Peyer's patch (tissue), 4 donors: Measurements from ENCODE around the gene TMSB10. TPM values are rescaled to one million over a fixed set of nuclear protein-coding genes. Genes with fewer than 3 reads are reported as not detected.

Source experiments
- DNase-seq, 3 donors: peaks; one replicate each; pipeline ENCODE4 v3.0.0-alpha.2; 2017 to 2019
- H3K27ac ChIP-seq, 4 donors: fragments of 200-600 bp; sonication (generic); one replicate each; pipeline ENCODE4 v1.5.1; 2016 to 2019
- H3K27me3 ChIP-seq, 2 donors: fragments of 200-600 bp; sonication (generic); one replicate each; pipeline ENCODE4 v1.5.1; 2019
- H3K36me3 ChIP-seq, 3 donors: fragments of 200-600 bp; sonication (generic); one replicate each; pipeline ENCODE4 v1.5.1; 2016 to 2019
- H3K4me1 ChIP-seq, 4 donors: fragments of 200-600 bp; sonication (generic); one replicate each; pipeline ENCODE4 v1.5.1; 2016 to 2019
- H3K4me3 ChIP-seq, 4 donors: fragments of 200-600 bp; sonication (generic); 1 replicate in 3 of 4; 2 replicates in 1 of 4; pipeline ENCODE4 v1.5.1; 2016 to 2019; ENCODE audit warnings: mild to moderate bottlenecking in 1 of 4
- H3K9me3 ChIP-seq, 4 donors: fragments of 200-600 bp; sonication (generic); one replicate each; pipeline ENCODE4 v1.5.1; 2016 to 2019; ENCODE audit warnings: mild to moderate bottlenecking in 1 of 4
- POLR2A ChIP-seq, 2 donors: fragments of 450-650 bp; IDR thresholded peaks; one replicate each; pipeline ENCODE4 v1.5.1; 2017; ENCODE audit warnings: antibody characterized with exemption in 2 of 2, mild to moderate bottlenecking in 2 of 2, moderate library complexity in 2 of 2
- total RNA-seq, 4 donors: library from RNA; depleted of rRNA; stranded (reverse); fragments of >200 nt; gene quantifications; one replicate each; pipeline ENCODE4 v1.1.0, GENCODE V29; 2016
- TF ChIP-seq, protein P1 (sequence below), 6 experiments: fragments of 450-650 bp in 4 of 6; fragments of 200-600 bp in 2 of 6; sonication (generic) in 1 of 6; IDR thresholded peaks; one replicate each; pipeline ENCODE4 v1.5.1; 2017 to 2019; ENCODE audit warnings: antibody characterized with exemption in 6 of 6, mild to moderate bottlenecking in 3 of 6, moderate library complexity in 1 of 6

Gene TMSB10
- total RNA-seq, 4 donors from 2014 or later: 3,771 to 5,073 (median 4,495) TPM

GRCh38 chr2:84886791-84887190, 18.7 kb upstream of the TMSB10 start:
- no peak overlapping the region for H3K27ac ChIP-seq
- no peak overlapping the region for H3K4me3 ChIP-seq
- peak in 1 of 3 donors; percentile 8 for DNase-seq
- no peaks in the 10 kb centered on the region for H3K9me3 ChIP-seq
- H3K36me3 ChIP-seq: no peaks in the 10 kb centered on the region
- no peaks in the 10 kb centered on the region for H3K27me3 ChIP-seq
- TF ChIP-seq, protein P1, sequence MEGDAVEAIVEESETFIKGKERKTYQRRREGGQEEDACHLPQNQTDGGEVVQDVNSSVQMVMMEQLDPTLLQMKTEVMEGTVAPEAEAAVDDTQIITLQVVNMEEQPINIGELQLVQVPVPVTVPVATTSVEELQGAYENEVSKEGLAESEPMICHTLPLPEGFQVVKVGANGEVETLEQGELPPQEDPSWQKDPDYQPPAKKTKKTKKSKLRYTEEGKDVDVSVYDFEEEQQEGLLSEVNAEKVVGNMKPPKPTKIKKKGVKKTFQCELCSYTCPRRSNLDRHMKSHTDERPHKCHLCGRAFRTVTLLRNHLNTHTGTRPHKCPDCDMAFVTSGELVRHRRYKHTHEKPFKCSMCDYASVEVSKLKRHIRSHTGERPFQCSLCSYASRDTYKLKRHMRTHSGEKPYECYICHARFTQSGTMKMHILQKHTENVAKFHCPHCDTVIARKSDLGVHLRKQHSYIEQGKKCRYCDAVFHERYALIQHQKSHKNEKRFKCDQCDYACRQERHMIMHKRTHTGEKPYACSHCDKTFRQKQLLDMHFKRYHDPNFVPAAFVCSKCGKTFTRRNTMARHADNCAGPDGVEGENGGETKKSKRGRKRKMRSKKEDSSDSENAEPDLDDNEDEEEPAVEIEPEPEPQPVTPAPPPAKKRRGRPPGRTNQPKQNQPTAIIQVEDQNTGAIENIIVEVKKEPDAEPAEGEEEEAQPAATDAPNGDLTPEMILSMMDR (IDR thresholded peaks at IDR 0.05): no peak
- TF ChIP-seq POLR2A (IDR thresholded peaks at IDR 0.05): no peak
- H3K4me1 ChIP-seq: peaks cover 0 to 9% (median 3%) of the 10 kb centered on the region in 4 donors

DNA sequence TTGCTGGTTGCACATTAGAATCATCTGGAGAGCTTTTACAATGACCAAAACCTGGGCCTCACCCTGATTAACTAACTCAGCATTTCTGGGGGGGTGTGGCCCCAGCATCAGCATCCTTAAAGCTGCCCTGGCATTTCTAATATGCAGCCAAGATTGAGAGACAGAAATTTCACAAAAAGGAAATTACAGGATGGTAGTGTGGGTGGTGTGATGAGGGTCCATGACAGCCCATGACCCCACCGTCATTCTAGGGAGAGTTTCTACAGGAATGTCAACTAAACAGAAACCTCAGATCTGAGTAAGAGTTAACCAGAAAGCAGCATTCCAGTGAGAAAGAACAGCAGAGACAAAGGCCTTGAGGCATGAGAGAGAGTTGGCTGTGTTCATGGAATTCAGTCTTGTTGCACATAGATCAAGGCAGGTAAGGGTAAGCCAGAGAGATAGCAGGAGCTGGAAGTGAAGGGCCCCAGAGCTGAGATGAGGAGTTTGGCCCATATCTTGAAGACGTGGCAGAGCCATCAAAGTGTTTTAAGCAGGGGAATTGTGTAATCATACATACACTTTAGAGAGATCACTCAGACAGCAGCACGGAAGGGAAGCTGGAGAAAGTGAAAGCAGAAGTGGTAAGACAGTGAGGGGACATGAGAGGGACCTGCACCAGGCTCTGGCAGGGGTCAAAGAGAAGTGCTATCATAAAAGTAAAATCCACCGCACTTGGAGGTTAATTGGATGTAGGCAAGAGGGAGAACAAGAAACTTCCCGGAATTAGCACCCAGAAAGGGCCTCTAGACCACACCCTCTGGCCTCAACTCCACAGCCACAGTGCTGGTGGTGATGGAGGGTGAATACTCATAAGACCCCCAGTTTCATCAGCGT, 16.8 kb upstream of the TMSB10 start:
- H3K36me3 ChIP-seq: no peaks in the 10 kb centered on the region
- peak in 2 of 3 donors; percentile 70 to 80 for DNase-seq
- peaks cover 0 to 9% (median 3%) of the 10 kb centered on the region in 4 donors for H3K4me1 ChIP-seq
- H3K9me3 ChIP-seq: no peaks in the 10 kb centered on the region
- H3K4me3 ChIP-seq: peak overlapping the region; percentile 11 to 39 (median 26)
- H3K27me3 ChIP-seq: no peaks in the 10 kb centered on the region
- no peak for TF ChIP-seq POLR2A (IDR thresholded peaks at IDR 0.05)
- TF ChIP-seq, protein P1 (IDR thresholded peaks at IDR 0.05): no peak
- peak overlapping the region; percentile 70 to 79 (median 74) for H3K27ac ChIP-seq

DNA sequence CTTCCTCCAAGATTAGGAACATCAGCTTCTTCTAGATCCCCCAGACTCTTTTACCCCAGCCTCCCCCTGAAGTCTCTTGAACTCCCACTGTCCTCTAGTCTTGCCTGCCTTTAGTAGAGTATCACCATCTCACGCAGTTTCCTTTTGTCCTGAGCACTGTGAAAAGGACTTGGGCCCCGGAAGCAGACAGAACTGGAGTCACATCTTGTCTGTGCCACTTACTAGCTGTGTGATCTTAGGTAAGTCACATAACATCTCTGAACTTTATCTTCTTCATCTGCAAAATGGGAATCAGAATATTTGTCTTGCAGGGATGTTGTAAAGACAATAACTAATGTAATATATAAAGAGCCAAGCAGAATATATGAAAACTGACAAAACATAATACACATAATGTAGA, 16.1 kb upstream of the TMSB10 start:
- H3K9me3 ChIP-seq: no peaks in the 10 kb centered on the region
- H3K36me3 ChIP-seq: no peaks in the 10 kb centered on the region
- peak overlapping the region; percentile 11 to 39 (median 26) for H3K4me3 ChIP-seq
- H3K27me3 ChIP-seq: no peaks in the 10 kb centered on the region
- TF ChIP-seq, protein P1 (IDR thresholded peaks at IDR 0.05): no peak
- TF ChIP-seq POLR2A (IDR thresholded peaks at IDR 0.05): no peak
- peaks cover 0 to 14% (median 6%) of the 10 kb centered on the region in 4 donors for H3K4me1 ChIP-seq
- DNase-seq: no peak
- peak overlapping the region; percentile 70 to 79 (median 74) for H3K27ac ChIP-seq

DNA sequence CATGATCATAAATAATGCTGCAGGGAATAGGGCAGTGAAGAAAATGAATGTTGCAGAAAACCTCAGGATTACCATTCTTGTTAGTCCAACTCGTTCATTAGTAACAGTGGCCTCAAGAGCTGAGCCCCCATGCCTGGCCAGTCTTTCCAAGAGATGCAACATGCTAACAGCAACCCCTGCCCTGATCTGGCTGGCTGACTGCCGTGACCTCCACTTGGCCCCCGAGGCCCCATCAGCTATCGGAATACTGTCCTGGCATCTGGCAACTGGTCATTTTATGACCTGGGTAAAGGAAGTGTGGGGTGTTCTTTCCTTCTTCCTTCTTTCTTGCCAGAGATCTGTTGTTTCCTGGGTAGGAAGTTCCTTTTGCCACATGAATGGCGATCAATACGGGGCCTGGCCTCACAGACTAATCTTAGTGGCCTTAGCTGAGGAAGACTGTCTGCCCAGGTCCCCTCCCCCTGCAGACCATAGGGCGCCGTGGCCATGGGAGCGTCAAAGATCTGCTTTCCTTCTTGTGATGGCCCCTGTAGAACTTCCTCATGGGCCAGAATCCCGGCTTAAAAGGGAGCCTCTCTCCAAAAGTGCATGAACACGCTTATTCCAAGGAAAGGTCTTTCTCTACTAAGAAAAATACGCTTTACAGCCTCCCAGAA, 14.0 kb upstream of the TMSB10 start:
- Histone ChIP-seq H3K4me1 (peaks cover 0 to 17% (median 11%) of the 10 kb centered on the region in 4 donors), H3K27me3 (no peaks in the 10 kb centered on the region), H3K9me3 (no peaks in the 10 kb centered on the region), H3K27ac (no peak overlapping the region), H3K4me3 (no peak overlapping the region), H3K36me3 (no peaks in the 10 kb centered on the region)
- TF ChIP-seq POLR2A (IDR thresholded peaks at IDR 0.05): no peak
- TF ChIP-seq, protein P1 (IDR thresholded peaks at IDR 0.05): no peak
- DNase-seq: no peak

GRCh38 chr2:84894131-84894586, 11.3 kb upstream of the TMSB10 start:
- TF ChIP-seq POLR2A (IDR thresholded peaks at IDR 0.05): no peak
- TF ChIP-seq, protein P1 (IDR thresholded peaks at IDR 0.05): no peak

More at GRCh38 chr2:84894131-84894586, 11.3 kb upstream of the TMSB10 start:
- DNase-seq: no peak
- Histone ChIP-seq H3K27ac (peak overlapping the region in 2 of 4 donors; percentile 4 to 76), H3K4me3 (no peak overlapping the region), H3K9me3 (no peaks in the 10 kb centered on the region), H3K27me3 (no peaks in the 10 kb centered on the region), H3K36me3 (no peaks in the 10 kb centered on the region), H3K4me1 (peaks cover 3 to 26% (median 14%) of the 10 kb centered on the region in 4 donors)
